ENCODE data around the gene SYNDIG1.

SYNDIG1 gene

GRCh38 chr20:24640686-24641085 lies 171.3 kb downstream of the SYNDIG1 start:
- DNase-seq, result no peak

DNA sequence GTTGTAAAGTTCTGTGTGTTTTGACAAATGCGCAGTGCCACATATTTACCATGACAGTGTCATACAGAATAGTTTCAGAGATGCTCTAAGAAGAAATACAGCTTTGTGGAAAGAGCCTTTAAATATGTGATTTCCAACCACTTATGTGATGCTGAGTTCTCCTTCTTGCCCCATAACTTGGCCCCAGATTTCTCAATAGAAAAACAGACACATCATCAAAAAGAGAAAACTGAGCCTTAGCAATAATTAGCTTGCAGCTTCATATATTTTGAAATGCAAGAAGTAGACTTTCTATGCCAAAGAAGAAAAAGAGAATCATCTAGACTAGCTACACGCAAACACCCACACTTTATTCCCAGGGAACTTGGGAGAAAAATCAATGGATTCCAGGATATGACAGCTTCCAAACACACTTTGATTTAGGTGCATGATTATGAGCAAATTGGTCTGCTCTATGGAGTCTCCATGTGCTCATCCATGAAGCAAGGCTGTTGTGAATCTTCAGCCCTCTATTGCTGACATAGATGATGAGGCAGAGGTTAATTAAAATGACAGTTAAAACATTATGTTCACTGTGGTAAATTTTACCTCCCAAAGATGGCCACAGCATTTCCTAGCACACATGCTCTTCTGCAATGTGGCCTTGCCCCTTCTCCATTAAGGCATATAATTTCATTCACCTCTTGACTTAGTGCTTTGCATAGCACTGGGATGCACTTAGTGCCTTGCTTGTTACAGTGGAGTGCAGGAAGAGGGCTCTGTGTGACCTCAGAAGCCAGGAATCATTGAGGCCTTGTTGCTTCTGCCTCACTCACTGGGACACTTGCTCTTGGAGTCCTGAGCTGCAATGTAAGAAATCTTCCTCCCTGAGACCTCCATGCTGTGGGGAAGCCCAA lies 174.6 kb downstream of the SYNDIG1 start:
- DNase-seq, result no peak

- no peak for DNase-seq
These were observed 176.9 kb downstream of the SYNDIG1 start for GRCh38 chr20:24646321-24646720.

DNA sequence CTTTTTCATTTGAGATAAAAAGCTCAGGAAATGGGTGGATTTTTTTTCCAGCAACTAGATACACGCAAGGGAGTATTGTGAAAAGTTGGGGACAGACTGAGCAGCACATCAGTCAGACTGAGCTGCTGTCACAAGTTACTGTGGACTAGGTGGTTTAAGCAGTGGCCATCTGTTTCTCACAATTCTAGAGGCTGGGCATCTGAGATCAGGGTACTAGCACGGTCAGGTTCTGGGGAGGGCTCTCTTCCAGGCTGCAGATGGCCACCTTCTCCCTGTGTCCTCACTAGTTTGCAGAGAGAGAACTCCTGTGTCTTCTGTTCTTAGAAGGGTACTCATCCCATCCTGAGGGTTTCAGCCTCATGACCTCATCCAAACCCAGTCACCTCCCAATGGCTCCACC lies 178.3 kb downstream of the SYNDIG1 start:
- no peak for DNase-seq

GRCh38 chr20:24648481-24648880 lies 179.1 kb downstream of the SYNDIG1 start:
- no peak for DNase-seq

GRCh38 chr20:24648919-24649318 lies 179.5 kb downstream of the SYNDIG1 start:
- no peak for DNase-seq

- DNase-seq, result no peak
These were observed 180.5 kb downstream of the SYNDIG1 start for GRCh38 chr20:24649787-24650490.

DNA sequence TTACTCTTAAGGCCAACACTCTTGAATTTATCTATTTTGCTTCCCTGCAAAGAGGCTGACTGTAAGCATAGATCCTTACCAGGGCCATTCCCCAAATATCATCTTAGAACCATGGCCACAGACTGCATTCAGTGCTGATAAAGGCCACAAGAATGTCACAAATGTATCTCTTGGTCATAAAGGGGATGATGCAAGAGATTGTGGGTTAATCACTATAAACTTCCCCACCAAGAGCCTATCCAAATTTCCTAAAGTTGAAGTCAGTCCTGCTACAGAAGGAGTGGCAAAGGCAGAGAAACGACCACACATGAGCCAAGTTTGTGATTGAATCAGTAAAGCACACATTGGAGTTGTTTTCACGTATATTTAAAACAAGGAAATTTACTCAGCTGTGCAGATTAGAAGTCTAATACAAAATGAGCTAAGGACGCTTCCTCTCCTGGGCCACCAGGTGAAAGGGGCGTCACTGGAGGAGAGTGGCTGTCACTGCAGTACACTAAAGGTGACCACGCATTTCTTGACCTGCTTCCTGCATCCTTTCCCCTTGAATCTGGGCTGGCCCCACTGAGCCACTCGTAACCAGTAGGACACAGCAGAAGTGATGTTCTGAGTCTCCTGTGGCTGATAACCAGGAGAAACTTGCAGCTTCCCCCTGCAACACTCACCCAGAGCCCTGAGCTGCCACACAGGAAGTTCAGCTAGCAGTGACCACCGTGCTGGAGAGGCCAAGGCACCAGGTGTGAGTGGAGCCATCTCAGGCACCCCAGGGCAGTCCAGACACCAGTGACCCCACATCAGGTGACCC lies 181.9 kb downstream of the SYNDIG1 start:
- DNase-seq, result no peak

DNA sequence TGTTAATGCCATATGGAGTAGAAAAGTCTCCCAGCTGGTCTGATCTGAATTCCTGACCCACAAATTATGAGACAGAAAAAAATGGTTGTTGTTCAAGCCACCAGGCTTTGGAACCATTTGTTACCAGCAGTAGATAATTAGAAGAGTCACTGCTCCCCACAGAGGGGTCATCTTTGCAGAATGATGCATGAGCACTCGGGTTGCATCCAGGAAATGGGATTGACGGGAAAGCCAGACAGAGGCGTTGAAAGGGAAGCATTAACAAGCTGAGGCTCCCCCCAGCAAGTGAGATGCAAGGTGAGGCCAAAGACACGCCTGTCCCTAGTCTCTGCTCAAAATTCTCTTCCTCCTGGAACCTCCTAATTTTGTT lies 182.5 kb downstream of the SYNDIG1 start:
- no peak for DNase-seq

GRCh38 chr20:24653306-24653705 lies 183.9 kb downstream of the SYNDIG1 start:
- DNase-seq, result no peak

DNA sequence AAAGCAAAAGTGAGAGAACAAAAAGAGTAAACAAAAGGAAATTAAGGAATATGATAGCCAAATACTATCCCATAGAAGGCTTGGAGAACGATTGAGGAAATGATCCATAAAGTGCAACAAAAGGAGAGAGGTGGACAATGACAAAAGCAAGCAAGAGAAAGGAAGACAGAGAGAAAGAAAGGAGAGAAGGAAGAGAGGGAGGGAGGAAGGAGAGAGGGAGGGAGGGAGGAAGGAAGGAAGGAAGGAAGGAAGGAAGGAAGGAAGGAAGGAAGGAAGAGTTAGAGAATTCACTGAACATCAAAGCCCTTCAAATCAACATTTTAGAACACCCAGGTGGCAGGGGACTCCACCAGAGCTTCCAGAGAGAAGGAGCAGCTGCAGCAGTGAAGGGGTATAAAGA lies 185.0 kb downstream of the SYNDIG1 start:
- DNase-seq, result no peak

GRCh38 chr20:24656391-24656790 lies 187.0 kb downstream of the SYNDIG1 start:
- no peak for DNase-seq

DNA sequence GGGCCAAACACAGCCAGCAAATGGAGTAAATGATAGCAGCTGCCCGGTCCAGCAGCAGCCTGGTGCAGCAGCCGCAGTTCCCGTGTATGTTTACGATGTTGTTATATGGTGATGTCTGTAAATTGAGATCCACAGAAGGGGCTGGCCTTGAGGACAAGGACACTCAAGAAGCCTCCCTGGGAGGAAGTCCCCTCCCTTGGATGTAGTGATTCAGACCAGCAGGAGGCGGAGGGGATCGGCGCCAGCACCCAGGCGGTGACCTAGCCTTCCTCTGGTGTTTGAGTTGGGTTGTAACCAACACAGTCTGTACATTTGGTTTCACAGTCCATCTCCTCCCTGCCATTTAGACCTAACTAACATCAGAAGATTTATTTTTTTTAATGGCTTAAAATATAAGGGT lies 187.8 kb downstream of the SYNDIG1 start:
- no peak for DNase-seq

DNA sequence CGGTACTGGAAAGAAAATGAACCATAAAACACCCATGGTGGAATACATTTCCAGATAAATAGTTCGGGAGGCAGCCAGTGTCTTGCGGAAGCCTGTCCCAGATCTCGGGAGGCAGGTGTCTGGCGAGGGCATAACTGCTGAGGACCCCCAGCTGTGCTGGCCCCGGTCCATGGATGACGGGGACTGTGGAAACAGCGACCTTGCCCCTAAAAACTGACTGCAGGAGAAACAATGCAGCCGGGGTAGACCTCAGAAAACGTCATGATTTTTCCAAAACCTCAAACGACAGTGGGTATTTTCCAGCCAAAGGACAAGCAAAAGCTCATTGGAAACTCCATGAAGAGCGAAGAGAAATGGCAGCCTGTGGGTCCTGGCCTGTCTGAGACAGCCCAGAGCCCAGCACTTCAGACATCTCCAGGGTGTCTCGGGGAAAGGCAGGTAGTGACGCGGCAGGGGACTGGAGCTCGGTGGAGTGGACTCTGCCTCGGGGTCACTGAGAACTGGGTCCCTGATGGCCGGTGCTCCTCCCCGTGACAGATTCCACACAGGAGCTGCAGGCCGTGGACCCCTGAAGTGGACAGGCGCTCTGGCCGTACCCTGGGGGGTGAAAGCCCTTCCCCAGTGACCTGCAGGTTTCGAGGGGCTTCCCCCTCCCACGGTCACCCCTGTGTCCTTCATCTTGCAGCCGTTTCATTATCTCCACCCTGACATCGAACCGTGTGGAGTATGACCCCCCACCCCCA lies 188.6 kb downstream of the SYNDIG1 start:
- no peak for DNase-seq

DNA sequence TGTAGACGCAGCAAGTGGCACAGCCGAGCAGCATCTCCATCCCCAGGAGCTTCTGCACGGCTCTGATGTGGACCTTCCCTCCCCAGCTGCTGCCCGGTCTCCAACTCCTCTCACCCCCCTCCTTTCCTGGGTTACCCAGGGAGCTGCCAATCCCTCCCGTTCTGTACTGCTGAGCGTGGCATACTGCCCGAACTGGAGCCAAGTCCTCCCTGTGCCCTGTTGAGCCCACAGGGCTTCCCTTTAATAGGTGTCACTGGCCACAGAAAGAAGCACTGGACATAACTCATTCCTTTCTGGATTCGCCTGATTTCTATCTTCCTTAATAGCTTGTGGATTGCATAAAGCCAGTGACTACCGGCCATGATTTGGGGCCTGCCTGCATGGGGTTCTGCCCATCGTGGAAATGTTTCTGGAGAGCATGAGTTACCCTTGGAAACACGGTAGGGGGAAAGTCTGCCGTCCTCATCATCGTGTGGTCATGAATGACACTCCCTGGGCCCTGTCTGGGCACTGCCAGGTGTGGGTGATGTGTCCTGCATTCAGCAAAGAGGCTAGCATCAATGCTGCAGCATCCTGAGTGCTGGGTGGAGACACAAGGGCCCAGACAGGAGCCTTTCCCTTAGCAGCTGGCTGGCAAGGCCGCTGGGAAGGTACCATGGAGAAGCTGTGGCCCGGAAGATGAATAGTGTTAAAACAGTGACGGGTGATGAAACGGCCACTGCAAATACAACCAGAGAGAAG lies 189.7 kb downstream of the SYNDIG1 start:
- no peak for DNase-seq

- DNase-seq, result no peak
These were observed 190.4 kb downstream of the SYNDIG1 start for GRCh38 chr20:24659835-24660234.

DNA sequence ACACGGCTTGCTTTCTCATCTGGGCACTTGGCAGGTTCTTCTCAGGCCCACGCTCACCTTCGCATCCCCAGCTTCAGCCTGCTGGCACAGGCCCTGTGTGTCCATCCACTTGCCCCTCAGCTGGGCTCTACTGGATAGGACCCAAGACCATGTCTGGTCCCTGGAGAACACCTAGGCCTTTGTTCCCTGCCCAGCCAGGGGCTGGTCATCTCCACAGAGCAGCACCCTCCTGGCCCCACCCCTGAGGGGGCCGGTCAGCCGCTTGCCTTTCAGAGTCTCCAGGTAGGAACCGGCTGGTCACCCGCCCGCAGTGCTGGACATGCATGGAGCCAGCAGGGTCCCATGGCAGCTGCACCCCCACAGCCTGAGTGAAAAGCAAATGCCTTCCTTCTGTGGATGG lies 191.2 kb downstream of the SYNDIG1 start:
- no peak for DNase-seq

GRCh38 chr20:24661255-24661654 lies 191.8 kb downstream of the SYNDIG1 start:
- DNase-seq, result no peak

GRCh38 chr20:24662322-24662721 lies 192.9 kb downstream of the SYNDIG1 start:
- DNase-seq, result no peak

DNA sequence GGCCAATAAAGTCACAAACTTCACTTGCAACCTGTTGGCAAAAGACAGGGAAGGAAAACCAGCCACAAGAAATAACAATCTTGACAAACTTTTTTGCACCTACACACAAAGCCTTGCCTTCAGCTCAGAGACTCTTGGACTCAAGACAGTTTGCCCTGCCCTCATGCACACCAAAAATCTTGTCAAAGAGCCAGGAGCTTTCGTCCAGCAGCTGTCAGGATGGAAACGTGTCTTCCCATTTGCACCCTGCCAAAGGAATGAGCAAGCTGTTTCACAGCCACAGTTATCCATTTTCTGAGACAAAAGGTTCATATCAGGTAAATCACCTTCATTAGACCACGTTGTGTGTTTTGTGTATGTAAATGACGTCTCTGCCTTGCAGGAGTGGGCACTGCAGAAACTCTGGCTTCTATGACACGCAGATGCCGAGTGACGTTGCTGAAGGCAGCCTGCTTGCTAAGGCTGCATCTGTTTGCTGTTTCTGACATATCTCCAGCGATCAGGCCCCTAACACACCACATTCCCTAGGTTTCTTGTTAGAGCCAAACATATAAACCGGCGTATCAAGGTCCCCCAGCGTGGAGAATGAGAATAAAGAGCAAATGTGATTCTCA lies 193.4 kb downstream of the SYNDIG1 start:
- no peak for DNase-seq

DNA sequence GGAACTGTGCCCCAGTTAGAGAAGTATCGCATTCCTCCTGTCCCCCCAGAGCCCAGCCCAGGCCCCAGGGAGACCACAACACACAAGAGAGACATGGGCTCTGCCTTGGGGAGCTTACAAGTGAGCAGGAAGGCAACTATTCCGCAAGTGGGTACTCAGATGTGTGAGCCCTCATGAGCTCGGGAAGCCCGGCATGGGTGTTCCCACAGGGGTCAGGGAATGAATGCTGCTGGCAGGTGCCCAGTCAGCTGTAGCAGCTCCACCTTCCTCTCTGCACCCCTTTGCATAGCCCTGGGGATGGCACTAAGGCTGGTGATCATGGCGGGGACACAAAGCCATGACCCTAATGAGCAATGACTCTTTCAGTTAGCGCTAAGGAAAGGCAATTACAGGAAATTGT lies 194.1 kb downstream of the SYNDIG1 start:
- no peak for DNase-seq

All from bone marrow (tissue), 2 donors.